SJCRH30 (cell line): ENCODE data around the gene GDF15. TPM values are rescaled to one million over a fixed set of nuclear protein-coding genes. Genes with fewer than 3 reads are reported as not detected.
A peak's percentile ranks its signal among the peaks of the same experiment; 100 is the strongest.

Experiments used
- DNase-seq, 2 experiments: peaks; one replicate each; pipeline ENCODE4 v3.0.0-alpha.2; 2015 to 2020
- H3K27ac ChIP-seq: fragments of 250-450 bp; sonication (Bioruptor Pico); 2 replicates; pipeline ENCODE4 v1.5.1; 2020; ENCODE audit warnings: mild to moderate bottlenecking, moderate library complexity
- H3K27me3 ChIP-seq: fragments of 250-450 bp; sonication (Bioruptor Pico); 2 replicates; pipeline ENCODE4 v1.5.1; 2020; ENCODE audit warnings: mild to moderate bottlenecking, moderate library complexity
- H3K36me3 ChIP-seq: fragments of 250-450 bp; sonication (Bioruptor Pico); 2 replicates; pipeline ENCODE4 v1.5.1; 2020; ENCODE audit warnings: mild to moderate bottlenecking, moderate library complexity
- H3K4me1 ChIP-seq: fragments of 250-450 bp; sonication (Bioruptor Pico); 2 replicates; pipeline ENCODE4 v1.5.1; 2020; ENCODE audit warnings: mild to moderate bottlenecking, moderate library complexity
- H3K4me3 ChIP-seq: fragments of 250-450 bp; sonication (Bioruptor Pico); 2 replicates; pipeline ENCODE4 v1.5.1; 2020; ENCODE audit warnings: mild to moderate bottlenecking, moderate library complexity
- H3K9me3 ChIP-seq: fragments of 250-450 bp; sonication (Bioruptor Pico); replicated peaks from 2 replicates; pipeline ENCODE4 v1.5.1; 2020; ENCODE audit warnings: mild to moderate bottlenecking, moderate library complexity
- total RNA-seq: library from RNA; depleted of rRNA; stranded (reverse); fragments of >200 nt; shearing (Covaris generic); gene quantifications from 2 replicates; pipeline ENCODE4 v1.2.3, GENCODE V29; 2014

The GDF15 gene
- total RNA-seq, 1 experiment from 2014 or later: 27.1 TPM

GRCh38 chr19:18425515-18426415, 39.8 kb downstream of the GDF15 start:
- Histone ChIP-seq H3K27me3 (no peaks in the 10 kb centered on the region), H3K4me1 (peaks cover 22% of the 10 kb centered on the region), H3K4me3 (no peak overlapping the region), H3K36me3 (no peaks in the 10 kb centered on the region), H3K27ac (no peak overlapping the region), H3K9me3 (no peaks in the 10 kb centered on the region)
- peak in 1 of 2 experiments; percentile 43 for DNase-seq

GRCh38 chr19:18426416-18426767, 40.4 kb downstream of the GDF15 start:
- DNase-seq: no peak
- Histone ChIP-seq H3K4me3 (no peak overlapping the region), H3K4me1 (peaks cover 18% of the 10 kb centered on the region), H3K27me3 (no peaks in the 10 kb centered on the region), H3K9me3 (no peaks in the 10 kb centered on the region), H3K36me3 (no peaks in the 10 kb centered on the region), H3K27ac (no peak overlapping the region)

GRCh38 chr19:18427080-18427742, 41.3 kb downstream of the GDF15 start:
- Histone ChIP-seq H3K4me3 (no peak overlapping the region), H3K36me3 (no peaks in the 10 kb centered on the region), H3K9me3 (no peaks in the 10 kb centered on the region), H3K27ac (no peak overlapping the region), H3K27me3 (no peaks in the 10 kb centered on the region), H3K4me1 (peaks cover 18% of the 10 kb centered on the region)
- DNase-seq: no peak

- H3K9me3 ChIP-seq: no peaks in the 10 kb centered on the region
Measured at GRCh38 chr19:18427743-18428113, 41.8 kb downstream of the GDF15 start.

GRCh38 chr19:18428173-18428786, 42.3 kb downstream of the GDF15 start:
- DNase-seq: no peak
- Histone ChIP-seq H3K4me3 (peak overlapping the region; percentile 60), H3K27ac (peak overlapping the region; percentile 90; the same call in 1 of the 2 replicates), H3K9me3 (no peaks in the 10 kb centered on the region), H3K36me3 (peaks cover 5% of the 10 kb centered on the region; the same call in 1 of the 2 replicates), H3K27me3 (no peaks in the 10 kb centered on the region), H3K4me1 (peaks cover 18% of the 10 kb centered on the region)

More at GRCh38 chr19:18427743-18428113, 41.8 kb downstream of the GDF15 start:
- H3K27ac ChIP-seq: no peak overlapping the region
- DNase-seq: no peak
- no peak overlapping the region for H3K4me3 ChIP-seq
- no peaks in the 10 kb centered on the region for H3K27me3 ChIP-seq
- peaks cover 18% of the 10 kb centered on the region for H3K4me1 ChIP-seq
- peaks cover 2% of the 10 kb centered on the region; the same call in 1 of the 2 replicates for H3K36me3 ChIP-seq

- Histone ChIP-seq H3K4me3 (peak overlapping the region; percentile 60), H3K36me3 (peaks cover 5% of the 10 kb centered on the region; the same call in 1 of the 2 replicates), H3K27me3 (no peaks in the 10 kb centered on the region), H3K4me1 (peaks cover 18% of the 10 kb centered on the region), H3K27ac (peak overlapping the region; percentile 90), H3K9me3 (no peaks in the 10 kb centered on the region)
- DNase-seq: peak; percentile 97
Measured at GRCh38 chr19:18428787-18429674, 43.1 kb downstream of the GDF15 start.

- Histone ChIP-seq H3K27ac (peak overlapping the region; percentile 90), H3K9me3 (no peaks in the 10 kb centered on the region), H3K4me3 (peak overlapping the region; percentile 60), H3K4me1 (peaks cover 18% of the 10 kb centered on the region), H3K27me3 (no peaks in the 10 kb centered on the region), H3K36me3 (peaks cover 5% of the 10 kb centered on the region; the same call in 1 of the 2 replicates)
- no peak for DNase-seq
Measured at GRCh38 chr19:18429717-18430416, 43.9 kb downstream of the GDF15 start.

- no peaks in the 10 kb centered on the region for H3K9me3 ChIP-seq
- no peak overlapping the region for H3K4me3 ChIP-seq
- H3K36me3 ChIP-seq: peaks cover 5% of the 10 kb centered on the region; the same call in 1 of the 2 replicates
- no peak for DNase-seq
- H3K27me3 ChIP-seq: no peaks in the 10 kb centered on the region
- H3K27ac ChIP-seq: no peak overlapping the region
- H3K4me1 ChIP-seq: peaks cover 18% of the 10 kb centered on the region
Measured at GRCh38 chr19:18430417-18431144, 44.6 kb downstream of the GDF15 start.

- H3K4me1 ChIP-seq: peaks cover 18% of the 10 kb centered on the region
- DNase-seq: no peak
- no peaks in the 10 kb centered on the region for H3K27me3 ChIP-seq
- no peak overlapping the region for H3K27ac ChIP-seq
- no peaks in the 10 kb centered on the region for H3K9me3 ChIP-seq
- H3K4me3 ChIP-seq: no peak overlapping the region
- H3K36me3 ChIP-seq: peaks cover 5% of the 10 kb centered on the region; the same call in 1 of the 2 replicates
Measured at GRCh38 chr19:18431351-18432197, 45.6 kb downstream of the GDF15 start.

GRCh38 chr19:18432275-18433014, 46.5 kb downstream of the GDF15 start:
- H3K9me3 ChIP-seq: no peaks in the 10 kb centered on the region
- H3K36me3 ChIP-seq: peaks cover 5% of the 10 kb centered on the region; the same call in 1 of the 2 replicates
- no peak for DNase-seq
- H3K4me1 ChIP-seq: peaks cover 16% of the 10 kb centered on the region
- no peak overlapping the region for H3K4me3 ChIP-seq
- H3K27ac ChIP-seq: no peak overlapping the region
- no peaks in the 10 kb centered on the region for H3K27me3 ChIP-seq

GRCh38 chr19:18433015-18433691, 47.2 kb downstream of the GDF15 start:
- no peak for DNase-seq
- Histone ChIP-seq H3K9me3 (no peaks in the 10 kb centered on the region), H3K27me3 (no peaks in the 10 kb centered on the region), H3K4me3 (no peak overlapping the region), H3K27ac (no peak overlapping the region), H3K4me1 (peaks cover 16% of the 10 kb centered on the region), H3K36me3 (peaks cover 5% of the 10 kb centered on the region; the same call in 1 of the 2 replicates)
